PC-9 (cell line): ENCODE measurements around the gene SELENOT.

Experiments used
- CTCF ChIP-seq: fragments of 200-600 bp; sonication (generic); conservative IDR thresholded peaks from 2 replicates; pipeline ENCODE4 v1.6.1; 2017; ENCODE audit warnings: mixed run types, antibody characterized with exemption, mild to moderate bottlenecking, moderate library complexity
- EZH2 ChIP-seq: fragments of 200-600 bp; sonication (generic); IDR thresholded peaks from 2 replicates; pipeline ENCODE4 v1.8.0; 2017; ENCODE audit warnings: antibody characterized with exemption, low read depth

GRCh38 chr3:150597646-150598045 is 5.5 kb upstream of the SELENOT start:
- no peak for TF ChIP-seq CTCF
- TF ChIP-seq EZH2, result no peak
